ENCODE results near the gene DISC1.

DNA sequence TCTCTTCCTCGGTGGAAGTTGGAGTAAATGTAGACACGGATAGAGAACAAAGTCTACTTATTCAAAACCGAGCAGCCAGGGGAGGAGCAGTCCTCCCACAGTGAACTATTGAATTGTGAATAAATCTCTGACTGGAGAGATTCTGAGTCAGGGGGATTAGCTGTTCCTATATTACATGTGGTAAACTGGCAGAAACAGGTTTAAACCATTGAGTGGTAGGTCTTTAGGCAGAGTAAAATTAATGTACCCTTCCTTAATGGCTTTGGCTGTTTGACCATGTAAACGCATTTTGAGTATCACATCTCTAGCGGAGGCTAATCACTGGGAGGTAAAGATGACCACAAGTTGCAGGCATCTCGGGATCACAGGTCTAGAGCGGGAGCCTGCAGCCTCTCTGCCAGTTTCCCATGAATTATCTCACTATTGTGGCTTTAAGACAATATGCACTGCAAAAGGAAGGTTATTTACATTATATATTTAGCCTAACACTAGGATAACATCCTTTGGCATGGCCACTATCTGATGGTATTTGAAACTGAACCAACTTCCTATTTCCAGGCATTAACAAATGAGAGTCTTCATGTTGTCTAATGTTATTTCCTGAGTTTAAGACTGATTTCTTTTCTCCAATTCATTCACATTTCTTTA, 7.9 kb upstream of the DISC1 start:
- TF ChIP-seq EZH2 (IDR thresholded peaks at IDR 0.05; ENCODE audit: insufficient read depth, poor library complexity, severe bottlenecking) (no peak), EZH2phosphoT487 (IDR thresholded peaks at IDR 0.05; ENCODE audit: insufficient read depth, low read depth) (no peak)

All from GM23248 (cell line).